ENCODE measurements around the gene ZNF335. TPM values are rescaled to one million over a fixed set of nuclear protein-coding genes. Genes with fewer than 3 reads are reported as not detected.

ZNF335 gene
- total and polyA plus RNA-seq, 2 of the 13 experiments (the other 11 are each of a cell fraction or from before 2014, with no cell fraction given), result 9.7 to 13.7 TPM

DNA sequence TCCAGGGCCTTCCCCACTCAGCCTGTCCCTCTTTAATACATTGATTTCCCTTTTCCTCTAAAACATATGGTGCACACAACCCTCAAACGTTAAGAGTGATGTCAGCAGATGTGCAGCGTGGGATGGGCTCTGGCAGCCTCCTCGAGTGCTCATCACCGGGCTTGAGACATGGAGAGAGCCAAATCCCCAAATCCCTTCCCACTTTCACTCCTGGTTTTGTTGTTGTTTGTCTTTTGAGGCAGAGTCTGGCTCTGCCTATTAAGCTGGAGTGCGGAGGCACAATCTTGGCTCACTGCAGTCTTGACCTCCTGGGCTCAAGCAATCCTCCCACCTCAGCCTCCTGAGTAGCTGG lies 54.2 kb downstream of the ZNF335 start (continued):
- TF ChIP-seq, protein P1, sequence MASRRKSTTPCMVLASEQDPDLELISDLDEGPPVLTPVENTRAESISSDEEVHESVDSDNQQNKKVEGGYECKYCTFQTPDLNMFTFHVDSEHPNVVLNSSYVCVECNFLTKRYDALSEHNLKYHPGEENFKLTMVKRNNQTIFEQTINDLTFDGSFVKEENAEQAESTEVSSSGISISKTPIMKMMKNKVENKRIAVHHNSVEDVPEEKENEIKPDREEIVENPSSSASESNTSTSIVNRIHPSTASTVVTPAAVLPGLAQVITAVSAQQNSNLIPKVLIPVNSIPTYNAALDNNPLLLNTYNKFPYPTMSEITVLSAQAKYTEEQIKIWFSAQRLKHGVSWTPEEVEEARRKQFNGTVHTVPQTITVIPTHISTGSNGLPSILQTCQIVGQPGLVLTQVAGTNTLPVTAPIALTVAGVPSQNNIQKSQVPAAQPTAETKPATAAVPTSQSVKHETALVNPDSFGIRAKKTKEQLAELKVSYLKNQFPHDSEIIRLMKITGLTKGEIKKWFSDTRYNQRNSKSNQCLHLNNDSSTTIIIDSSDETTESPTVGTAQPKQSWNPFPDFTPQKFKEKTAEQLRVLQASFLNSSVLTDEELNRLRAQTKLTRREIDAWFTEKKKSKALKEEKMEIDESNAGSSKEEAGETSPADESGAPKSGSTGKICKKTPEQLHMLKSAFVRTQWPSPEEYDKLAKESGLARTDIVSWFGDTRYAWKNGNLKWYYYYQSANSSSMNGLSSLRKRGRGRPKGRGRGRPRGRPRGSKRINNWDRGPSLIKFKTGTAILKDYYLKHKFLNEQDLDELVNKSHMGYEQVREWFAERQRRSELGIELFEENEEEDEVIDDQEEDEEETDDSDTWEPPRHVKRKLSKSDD (CRISPR knock-in tag; IDR thresholded peaks at IDR 0.05; ENCODE audit: low read depth), result peak; percentile 32; the same call in 1 of the 2 replicates
- TF ChIP-seq ZSCAN29 (CRISPR knock-in tag; conservative IDR thresholded peaks at IDR 0.05), result no peak
- TF ChIP-seq, protein P2, sequence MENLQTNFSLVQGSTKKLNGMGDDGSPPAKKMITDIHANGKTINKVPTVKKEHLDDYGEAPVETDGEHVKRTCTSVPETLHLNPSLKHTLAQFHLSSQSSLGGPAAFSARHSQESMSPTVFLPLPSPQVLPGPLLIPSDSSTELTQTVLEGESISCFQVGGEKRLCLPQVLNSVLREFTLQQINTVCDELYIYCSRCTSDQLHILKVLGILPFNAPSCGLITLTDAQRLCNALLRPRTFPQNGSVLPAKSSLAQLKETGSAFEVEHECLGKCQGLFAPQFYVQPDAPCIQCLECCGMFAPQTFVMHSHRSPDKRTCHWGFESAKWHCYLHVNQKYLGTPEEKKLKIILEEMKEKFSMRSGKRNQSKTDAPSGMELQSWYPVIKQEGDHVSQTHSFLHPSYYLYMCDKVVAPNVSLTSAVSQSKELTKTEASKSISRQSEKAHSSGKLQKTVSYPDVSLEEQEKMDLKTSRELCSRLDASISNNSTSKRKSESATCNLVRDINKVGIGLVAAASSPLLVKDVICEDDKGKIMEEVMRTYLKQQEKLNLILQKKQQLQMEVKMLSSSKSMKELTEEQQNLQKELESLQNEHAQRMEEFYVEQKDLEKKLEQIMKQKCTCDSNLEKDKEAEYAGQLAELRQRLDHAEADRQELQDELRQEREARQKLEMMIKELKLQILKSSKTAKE (CRISPR knock-in tag; IDR thresholded peaks at IDR 0.05; ENCODE audit: borderline replicate concordance), result 0 out of 2 replicates have a peak, but pooled peaks have one; percentile 20
- no peak for TF ChIP-seq MXD4 (CRISPR knock-in tag; IDR thresholded peaks at IDR 0.05)
- TF ChIP-seq KDM5A (IDR thresholded peaks at IDR 0.05; ENCODE audit: borderline replicate concordance, low read length), result no peak
- TF ChIP-seq ARID2 (CRISPR knock-in tag; IDR thresholded peaks at IDR 0.05; ENCODE audit: borderline replicate concordance), result no peak
- TF ChIP-seq, protein P3, sequence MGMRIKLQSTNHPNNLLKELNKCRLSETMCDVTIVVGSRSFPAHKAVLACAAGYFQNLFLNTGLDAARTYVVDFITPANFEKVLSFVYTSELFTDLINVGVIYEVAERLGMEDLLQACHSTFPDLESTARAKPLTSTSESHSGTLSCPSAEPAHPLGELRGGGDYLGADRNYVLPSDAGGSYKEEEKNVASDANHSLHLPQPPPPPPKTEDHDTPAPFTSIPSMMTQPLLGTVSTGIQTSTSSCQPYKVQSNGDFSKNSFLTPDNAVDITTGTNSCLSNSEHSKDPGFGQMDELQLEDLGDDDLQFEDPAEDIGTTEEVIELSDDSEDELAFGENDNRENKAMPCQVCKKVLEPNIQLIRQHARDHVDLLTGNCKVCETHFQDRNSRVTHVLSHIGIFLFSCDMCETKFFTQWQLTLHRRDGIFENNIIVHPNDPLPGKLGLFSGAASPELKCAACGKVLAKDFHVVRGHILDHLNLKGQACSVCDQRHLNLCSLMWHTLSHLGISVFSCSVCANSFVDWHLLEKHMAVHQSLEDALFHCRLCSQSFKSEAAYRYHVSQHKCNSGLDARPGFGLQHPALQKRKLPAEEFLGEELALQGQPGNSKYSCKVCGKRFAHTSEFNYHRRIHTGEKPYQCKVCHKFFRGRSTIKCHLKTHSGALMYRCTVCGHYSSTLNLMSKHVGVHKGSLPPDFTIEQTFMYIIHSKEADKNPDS (CRISPR knock-in tag; IDR thresholded peaks at IDR 0.05), result no peak
- no peak for TF ChIP-seq RBFOX2 (IDR thresholded peaks at IDR 0.05; ENCODE audit: low read depth, low read length)
- no peak for TF ChIP-seq ZNF713 (CRISPR knock-in tag; IDR thresholded peaks at IDR 0.05)
- TF ChIP-seq ZNF10 (CRISPR knock-in tag; IDR thresholded peaks at IDR 0.05; ENCODE audit: borderline replicate concordance, low read depth), result no peak
- TF ChIP-seq, protein P4, sequence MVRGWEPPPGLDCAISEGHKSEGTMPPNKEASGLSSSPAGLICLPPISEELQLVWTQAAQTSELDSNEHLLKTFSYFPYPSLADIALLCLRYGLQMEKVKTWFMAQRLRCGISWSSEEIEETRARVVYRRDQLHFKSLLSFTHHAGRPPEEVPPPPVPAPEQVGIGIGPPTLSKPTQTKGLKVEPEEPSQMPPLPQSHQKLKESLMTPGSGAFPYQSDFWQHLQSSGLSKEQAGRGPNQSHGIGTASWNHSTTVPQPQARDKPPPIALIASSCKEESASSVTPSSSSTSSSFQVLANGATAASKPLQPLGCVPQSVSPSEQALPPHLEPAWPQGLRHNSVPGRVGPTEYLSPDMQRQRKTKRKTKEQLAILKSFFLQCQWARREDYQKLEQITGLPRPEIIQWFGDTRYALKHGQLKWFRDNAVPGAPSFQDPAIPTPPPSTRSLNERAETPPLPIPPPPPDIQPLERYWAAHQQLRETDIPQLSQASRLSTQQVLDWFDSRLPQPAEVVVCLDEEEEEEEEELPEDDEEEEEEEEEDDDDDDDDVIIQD (CRISPR knock-in tag; IDR thresholded peaks at IDR 0.05; ENCODE audit: low read depth), result no peak
- no peak for TF ChIP-seq ZNF354B (CRISPR knock-in tag; IDR thresholded peaks at IDR 0.05)
- TF ChIP-seq PITX1 (CRISPR knock-in tag; IDR thresholded peaks at IDR 0.05), result 0 out of 2 replicates have a peak, but pooled peaks have one; percentile 10
- TF ChIP-seq, protein P5, sequence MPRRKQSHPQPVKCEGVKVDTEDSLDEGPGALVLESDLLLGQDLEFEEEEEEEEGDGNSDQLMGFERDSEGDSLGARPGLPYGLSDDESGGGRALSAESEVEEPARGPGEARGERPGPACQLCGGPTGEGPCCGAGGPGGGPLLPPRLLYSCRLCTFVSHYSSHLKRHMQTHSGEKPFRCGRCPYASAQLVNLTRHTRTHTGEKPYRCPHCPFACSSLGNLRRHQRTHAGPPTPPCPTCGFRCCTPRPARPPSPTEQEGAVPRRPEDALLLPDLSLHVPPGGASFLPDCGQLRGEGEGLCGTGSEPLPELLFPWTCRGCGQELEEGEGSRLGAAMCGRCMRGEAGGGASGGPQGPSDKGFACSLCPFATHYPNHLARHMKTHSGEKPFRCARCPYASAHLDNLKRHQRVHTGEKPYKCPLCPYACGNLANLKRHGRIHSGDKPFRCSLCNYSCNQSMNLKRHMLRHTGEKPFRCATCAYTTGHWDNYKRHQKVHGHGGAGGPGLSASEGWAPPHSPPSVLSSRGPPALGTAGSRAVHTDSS (CRISPR knock-in tag; conservative IDR thresholded peaks at IDR 0.05), result 0 out of 2 replicates have a peak, but pooled peaks have one; percentile 16
- no peak for TF ChIP-seq ATF7-NPFF (CRISPR knock-in tag; IDR thresholded peaks at IDR 0.05; ENCODE audit: low read depth)
- TF ChIP-seq JUND (CRISPR knock-in tag; IDR thresholded peaks at IDR 0.05), result no peak

Data from HepG2 (cell line).